HG02642 (cell line): ENCODE data around the gene P2RX2.

Experiments used
- ATAC-seq: cut with Tn5 transposase; IDR thresholded peaks from one replicate; pipeline ENCODE4 v1.9.1; 2021; ENCODE audit warnings: mild to moderate bottlenecking; ENCODE audit not compliant: unreplicated experiment, poor library complexity

Gene P2RX2

DNA sequence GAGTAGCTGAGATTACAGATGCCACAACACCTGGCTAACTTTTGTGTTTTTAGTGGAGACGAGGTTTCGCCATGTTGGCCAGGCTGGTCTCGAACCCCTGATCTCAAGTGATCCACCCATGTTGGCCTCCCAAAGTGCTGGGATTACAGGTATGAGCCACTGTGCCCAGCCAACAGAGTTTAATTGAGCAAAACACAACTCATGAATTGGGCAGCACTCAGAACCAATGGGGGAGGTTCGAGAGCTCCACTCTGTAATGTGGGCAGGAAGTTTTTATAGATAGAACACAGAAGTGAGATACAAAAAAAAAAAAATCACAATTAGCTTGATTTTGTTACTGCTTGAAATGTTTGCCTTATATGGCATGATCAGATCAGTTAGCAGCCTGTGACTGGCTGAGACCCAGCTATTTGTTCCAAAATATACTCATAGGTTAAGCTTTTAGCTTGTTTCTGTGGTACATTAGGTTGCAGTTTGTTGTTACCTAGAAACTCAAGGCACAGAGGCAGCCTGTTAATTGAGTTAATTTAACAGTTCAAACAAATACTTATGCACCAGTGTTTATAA is 1.4 kb upstream of the P2RX2 start:
- ATAC-seq = no peak

GRCh38 chr12:132617822-132618682 is 524 bp upstream of the P2RX2 start:
- ATAC-seq = no peak

- no peak for ATAC-seq
Observed at GRCh38 chr12:132619071-132619385, 452 bp downstream of the P2RX2 start.

DNA sequence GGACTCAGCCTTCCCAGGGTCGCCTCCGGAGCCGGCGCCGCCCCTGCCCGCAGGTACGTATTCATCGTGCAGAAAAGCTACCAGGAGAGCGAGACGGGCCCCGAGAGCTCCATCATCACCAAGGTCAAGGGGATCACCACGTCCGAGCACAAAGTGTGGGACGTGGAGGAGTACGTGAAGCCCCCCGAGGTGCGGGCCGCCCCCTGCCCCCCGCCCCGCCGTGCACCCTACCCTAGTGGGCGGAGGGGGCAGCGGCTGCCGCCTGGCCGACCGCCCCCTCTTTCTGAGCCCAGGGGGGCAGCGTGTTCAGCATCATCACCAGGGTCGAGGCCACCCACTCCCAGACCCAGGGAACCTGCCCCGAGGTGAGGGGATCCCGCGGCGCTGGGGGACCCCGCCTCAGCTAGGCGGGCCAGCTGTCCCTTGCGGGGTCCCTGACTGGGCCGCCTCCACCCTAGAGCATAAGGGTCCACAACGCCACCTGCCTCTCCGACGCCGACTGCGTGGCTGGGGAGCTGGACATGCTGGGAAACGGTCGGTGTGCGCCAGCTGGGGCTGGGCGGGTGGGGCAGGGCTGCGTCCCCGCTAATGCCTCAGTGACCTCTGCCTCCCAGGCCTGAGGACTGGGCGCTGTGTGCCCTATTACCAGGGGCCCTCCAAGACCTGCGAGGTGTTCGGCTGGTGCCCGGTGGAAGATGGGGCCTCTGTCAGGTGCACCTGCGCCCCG is 973 bp downstream of the P2RX2 start:
- no peak for ATAC-seq

DNA sequence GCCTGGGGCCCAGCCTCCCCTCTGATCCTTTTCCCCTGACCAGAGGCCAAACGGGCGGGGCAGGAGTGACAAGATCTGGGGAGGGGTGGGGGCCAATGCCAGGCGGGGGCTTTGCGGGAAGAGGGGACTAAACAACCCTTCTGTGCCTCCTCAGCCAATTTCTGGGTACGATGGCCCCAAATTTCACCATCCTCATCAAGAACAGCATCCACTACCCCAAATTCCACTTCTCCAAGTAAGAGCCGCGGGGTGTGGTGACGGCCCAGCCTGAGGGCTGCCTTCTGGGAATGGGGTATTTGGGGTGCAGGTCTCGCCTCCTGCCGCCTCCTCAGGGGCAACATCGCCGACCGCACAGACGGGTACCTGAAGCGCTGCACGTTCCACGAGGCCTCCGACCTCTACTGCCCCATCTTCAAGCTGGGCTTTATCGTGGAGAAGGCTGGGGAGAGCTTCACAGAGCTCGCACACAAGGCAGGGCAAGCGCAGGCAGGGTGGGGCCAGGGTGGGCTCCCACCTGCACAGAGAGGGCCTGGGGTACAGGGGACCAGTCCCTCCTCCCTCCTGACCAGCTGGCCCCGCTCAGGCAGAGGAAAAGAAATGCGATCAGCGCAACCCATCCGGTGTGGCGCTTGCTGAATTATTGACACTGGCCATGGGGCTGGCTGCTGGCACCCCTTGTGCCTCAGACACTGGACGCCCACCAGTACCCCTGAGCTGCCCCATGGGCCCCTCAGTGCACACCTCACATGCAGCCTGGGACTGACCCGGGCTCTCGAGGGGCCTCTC is 1.7 kb downstream of the P2RX2 start:
- no peak for ATAC-seq

DNA sequence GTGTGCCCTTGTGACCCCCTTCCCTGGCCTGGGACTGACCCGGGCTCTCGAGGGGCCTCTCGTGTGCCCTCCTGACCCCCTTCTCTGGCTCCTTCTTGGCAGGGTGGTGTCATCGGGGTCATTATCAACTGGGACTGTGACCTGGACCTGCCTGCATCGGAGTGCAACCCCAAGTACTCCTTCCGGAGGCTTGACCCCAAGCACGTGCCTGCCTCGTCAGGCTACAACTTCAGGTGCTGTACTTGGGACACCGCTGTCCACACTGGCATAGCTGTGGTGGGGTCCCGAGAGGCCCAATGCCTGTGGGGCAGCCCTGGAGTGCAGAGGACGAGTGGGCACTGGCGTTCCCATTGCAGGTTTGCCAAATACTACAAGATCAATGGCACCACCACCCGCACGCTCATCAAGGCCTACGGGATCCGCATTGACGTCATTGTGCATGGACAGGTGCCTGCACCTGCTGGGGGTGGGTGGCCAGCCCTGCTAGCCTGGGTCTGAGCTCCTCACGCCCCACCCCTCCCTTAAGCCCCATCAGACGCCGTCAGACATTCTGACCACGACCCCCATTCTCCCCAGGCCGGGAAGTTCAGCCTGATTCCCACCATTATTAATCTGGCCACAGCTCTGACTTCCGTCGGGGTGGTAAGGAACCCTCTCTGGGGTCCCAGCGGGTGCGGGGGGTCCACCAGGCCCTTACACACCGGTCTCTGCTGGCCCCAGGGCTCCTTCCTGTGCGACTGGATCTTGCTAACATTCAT is 2.5 kb downstream of the P2RX2 start:
- ATAC-seq = no peak

DNA sequence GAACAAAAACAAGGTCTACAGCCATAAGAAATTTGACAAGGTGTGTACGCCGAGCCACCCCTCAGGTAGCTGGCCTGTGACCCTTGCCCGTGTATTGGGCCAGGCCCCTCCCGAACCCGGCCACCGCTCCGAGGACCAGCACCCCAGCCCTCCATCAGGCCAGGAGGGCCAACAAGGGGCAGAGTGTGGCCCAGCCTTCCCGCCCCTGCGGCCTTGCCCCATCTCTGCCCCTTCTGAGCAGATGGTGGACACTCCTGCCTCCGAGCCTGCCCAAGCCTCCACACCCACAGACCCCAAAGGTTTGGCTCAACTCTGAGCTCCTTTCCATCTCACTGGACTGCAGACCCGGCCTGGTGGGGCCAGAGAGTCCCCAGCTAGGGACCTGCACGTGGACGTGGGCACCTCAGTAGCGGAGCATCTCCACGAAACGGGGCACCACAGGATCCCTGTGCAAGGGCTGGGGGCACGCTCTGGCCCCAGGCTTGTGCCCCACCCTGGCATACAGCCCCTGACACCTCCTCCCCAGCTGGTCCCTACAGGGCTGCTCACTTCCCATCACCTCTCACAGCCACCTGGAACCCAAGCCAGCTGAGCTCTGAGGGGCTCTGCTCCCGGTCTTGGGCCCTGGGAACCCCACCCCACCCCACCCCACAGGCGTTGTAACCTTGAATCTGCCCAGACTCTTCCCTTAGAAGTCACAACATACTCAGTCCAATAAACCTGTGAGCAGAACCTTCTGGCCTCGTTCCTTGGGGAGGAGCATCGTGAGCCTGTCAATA is 3.3 kb downstream of the P2RX2 start:
- ATAC-seq = no peak

DNA sequence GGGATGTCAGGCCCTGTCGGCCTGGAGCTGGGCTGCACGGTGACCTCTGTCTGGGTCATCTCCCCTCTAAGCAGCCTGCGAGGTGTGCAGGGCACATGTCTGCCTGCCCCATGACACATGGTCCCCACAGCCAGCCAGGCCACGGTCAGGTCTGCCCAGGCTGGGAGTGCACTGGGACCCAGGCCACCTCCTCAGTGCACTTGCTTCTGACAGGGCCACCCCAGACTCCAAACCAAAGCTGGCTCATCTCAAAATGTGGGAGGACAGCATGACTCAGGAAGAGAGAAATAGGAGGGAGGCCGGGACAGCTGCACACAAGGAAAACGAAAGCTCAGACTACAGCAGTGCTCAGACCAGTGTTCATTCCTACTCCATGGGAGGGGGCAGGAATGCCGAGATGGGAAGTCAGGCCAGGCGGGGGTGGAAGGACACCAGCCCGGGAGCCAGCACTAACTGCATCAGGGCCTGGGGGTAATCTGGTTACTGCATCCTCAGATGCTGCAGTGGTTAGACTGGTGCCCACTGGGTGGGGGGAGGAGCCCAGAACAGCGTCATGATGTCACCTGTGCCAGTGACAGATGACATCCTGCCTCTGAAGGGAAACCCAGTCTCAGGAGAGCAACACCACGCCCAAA is 4.0 kb downstream of the P2RX2 start:
- ATAC-seq = no peak

- no peak for ATAC-seq
Observed at GRCh38 chr12:132623072-132623869, 4.7 kb downstream of the P2RX2 start.

GRCh38 chr12:132624186-132624855 is 5.7 kb downstream of the P2RX2 start:
- ATAC-seq = no peak

GRCh38 chr12:132624910-132625630 is 6.5 kb downstream of the P2RX2 start:
- ATAC-seq = no peak

DNA sequence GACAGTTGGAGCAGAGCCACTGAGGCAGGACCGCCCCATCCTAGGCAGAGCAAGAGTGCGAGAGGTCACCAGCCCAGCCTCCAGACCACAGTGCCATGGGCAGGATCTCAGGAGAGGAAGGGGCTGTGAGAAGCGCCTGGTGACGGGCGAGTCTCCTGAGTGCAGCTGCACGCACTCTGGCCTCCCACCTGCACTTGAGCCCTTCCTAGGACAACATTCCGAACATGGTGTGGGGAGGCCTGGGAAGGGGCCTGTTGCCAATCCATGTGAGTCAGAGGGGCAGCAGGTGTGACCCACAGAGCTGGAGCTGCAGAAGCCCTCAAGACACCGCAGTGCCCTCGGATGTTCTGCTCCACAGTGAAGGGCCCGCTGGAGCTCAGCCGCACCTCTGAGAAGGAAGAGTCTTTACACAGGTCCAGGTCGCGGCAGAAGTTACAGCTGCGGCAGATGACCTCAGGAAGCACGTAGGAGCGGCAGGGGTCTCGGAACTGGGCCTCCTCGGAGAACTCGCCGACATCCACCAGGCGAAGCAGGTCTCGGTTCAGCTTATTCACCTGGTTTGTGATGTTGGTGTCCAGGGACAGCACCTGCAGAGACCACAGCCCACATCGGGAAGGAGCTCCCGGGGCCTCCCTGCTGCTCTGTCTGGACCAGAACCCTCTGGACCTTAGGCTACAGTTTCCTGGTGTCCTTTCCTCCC is 7.3 kb downstream of the P2RX2 start:
- ATAC-seq = no peak

- ATAC-seq = no peak
Observed at GRCh38 chr12:132629330-132629729, 10.8 kb downstream of the P2RX2 start.

DNA sequence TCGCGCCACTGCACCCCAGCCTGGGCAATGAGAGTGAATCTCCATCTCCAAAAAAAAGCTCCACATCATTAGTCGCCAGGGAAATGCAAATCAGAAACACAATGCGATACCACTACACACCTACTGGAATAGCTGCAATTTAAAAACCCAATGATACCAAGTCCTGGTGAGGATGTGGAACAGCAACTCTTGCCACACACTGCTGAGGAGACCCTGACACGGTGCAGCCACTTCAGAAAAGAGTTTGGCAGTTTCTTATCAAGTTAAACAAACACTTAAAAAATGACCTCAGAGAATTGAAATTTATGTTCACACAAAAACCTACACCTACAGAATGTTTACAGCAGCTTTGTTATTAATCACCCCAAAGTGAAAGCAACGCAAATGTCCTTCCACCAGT is 12.1 kb downstream of the P2RX2 start:
- no peak for ATAC-seq

GRCh38 chr12:132631666-132632065 is 13.1 kb downstream of the P2RX2 start:
- no peak for ATAC-seq

GRCh38 chr12:132632521-132633228 is 14.1 kb downstream of the P2RX2 start:
- ATAC-seq = no peak
